Osteoblast (primary cell): ENCODE results near the gene GTF3C4. TPM values are rescaled to one million over a fixed set of nuclear protein-coding genes. Genes with fewer than 3 reads are reported as not detected.

ENCODE experiments used
- DNase-seq: peaks from one replicate; pipeline ENCODE4 v3.0.0; 2011; ENCODE audit warnings: low spot score, mixed read lengths; ENCODE audit not compliant: insufficient read length; ENCODE audit errors: missing footprints
- H2AFZ ChIP-seq: 2 replicates; pipeline ENCODE4 v1.6.0; 2011; ENCODE audit warnings: mild to moderate bottlenecking, low read length
- H3K27ac ChIP-seq: 2 replicates; pipeline ENCODE4 v1.5.1; 2011; ENCODE audit warnings: mild to moderate bottlenecking, low read depth, low read length, moderate library complexity
- H3K27me3 ChIP-seq: 2 replicates; pipeline ENCODE4 v1.6.0; 2012; ENCODE audit warnings: mild to moderate bottlenecking, control low read depth, inconsistent platforms, low read length, moderate library complexity; ENCODE audit not compliant: insufficient read depth
- H3K36me3 ChIP-seq: 2 replicates; pipeline ENCODE4 v1.5.1; 2011; ENCODE audit warnings: mild to moderate bottlenecking, low read length, control low read depth, moderate library complexity; ENCODE audit not compliant: insufficient read depth
- H3K4me1 ChIP-seq: 2 replicates; pipeline ENCODE4 v1.5.1; 2011; ENCODE audit warnings: mild to moderate bottlenecking, low read length, control low read depth, moderate library complexity; ENCODE audit not compliant: insufficient read depth
- H3K4me2 ChIP-seq: 2 replicates; pipeline ENCODE4 v1.6.0; 2011; ENCODE audit warnings: mild to moderate bottlenecking, low read length; ENCODE audit not compliant: insufficient read depth
- H3K4me3 ChIP-seq: fragments of 200-600 bp; sonication (generic); 3 replicates; pipeline ENCODE4 v1.5.1; 2012; ENCODE audit warnings: mild to moderate bottlenecking, low read length, inconsistent platforms; ENCODE audit not compliant: insufficient read depth
- H3K79me2 ChIP-seq: 2 replicates; pipeline ENCODE4 v1.6.0; 2012; ENCODE audit warnings: mild to moderate bottlenecking, low read length, control low read depth, inconsistent platforms; ENCODE audit not compliant: insufficient read depth
- H3K9me3 ChIP-seq: 2 replicates; pipeline ENCODE4 v1.5.1; 2011; ENCODE audit warnings: low read depth, low read length, control low read depth
- H4K20me1 ChIP-seq: 2 replicates; pipeline ENCODE4 v1.6.0; 2012; ENCODE audit warnings: mild to moderate bottlenecking, low read length, control low read depth; ENCODE audit not compliant: insufficient read depth
- CTCF ChIP-seq: IDR thresholded peaks from 2 replicates; pipeline ENCODE4 v1.5.1; 2011; ENCODE audit warnings: mild to moderate bottlenecking, low read depth, low read length, moderate library complexity; ENCODE audit errors: extremely low read depth
- total RNA-seq: library from RNA; depleted of rRNA; stranded (reverse); fragments of >200 nt; gene quantifications from 2 replicates; pipeline ENCODE4 v1.2.3, GENCODE V29; 2012

Gene GTF3C4
- total RNA-seq, 1 donor = 21.7 TPM

- Histone ChIP-seq H3K36me3 (no peaks in the 10 kb centered on the region), H3K27ac (no peak overlapping the region), H3K79me2 (no peaks in the 10 kb centered on the region), H3K9me3 (no peaks in the 10 kb centered on the region), H2AFZ (no peak overlapping the region), H3K4me3 (no peak overlapping the region), H3K27me3 (peaks cover 14% of the 10 kb centered on the region), H3K4me1 (no peaks in the 10 kb centered on the region), H4K20me1 (no peaks in the 10 kb centered on the region), H3K4me2 (no peak overlapping the region)
- no peak for DNase-seq
- TF ChIP-seq CTCF = no peak
These were observed 51.4 kb downstream of the GTF3C4 start for GRCh38 chr9:132721661-132722060.

DNA sequence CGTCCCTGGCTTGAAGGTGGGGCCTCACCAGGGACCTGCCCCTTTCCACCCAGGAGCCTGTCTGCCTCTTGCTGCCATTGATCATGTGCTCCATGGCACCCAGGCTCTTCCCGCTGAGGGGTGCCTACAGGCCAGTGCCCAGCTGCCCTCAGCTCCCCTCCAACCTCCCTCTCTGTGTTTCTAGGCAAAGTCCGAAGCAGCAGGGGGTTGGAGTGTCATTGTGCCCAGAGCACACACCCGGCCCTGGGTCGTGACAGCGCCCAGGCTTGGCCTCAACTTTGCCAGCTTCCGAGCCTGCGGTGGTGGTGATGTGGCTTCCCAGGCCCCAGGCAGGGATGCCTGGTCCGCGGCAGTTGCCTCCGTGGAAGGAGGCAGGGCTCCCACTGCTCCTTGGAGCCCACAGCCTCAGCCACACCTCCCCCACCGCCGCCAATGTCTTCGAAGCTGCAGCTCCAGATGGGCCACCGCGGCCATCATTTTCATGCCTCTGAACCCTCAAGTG lies 52.4 kb downstream of the GTF3C4 start:
- Histone ChIP-seq H3K79me2 (no peaks in the 10 kb centered on the region), H4K20me1 (no peaks in the 10 kb centered on the region), H3K4me1 (no peaks in the 10 kb centered on the region), H3K36me3 (no peaks in the 10 kb centered on the region), H3K4me3 (no peak overlapping the region), H3K9me3 (no peaks in the 10 kb centered on the region), H3K4me2 (no peak overlapping the region), H3K27me3 (peaks cover 7% of the 10 kb centered on the region), H3K27ac (no peak overlapping the region), H2AFZ (no peak overlapping the region)
- DNase-seq = no peak
- no peak for TF ChIP-seq CTCF

DNA sequence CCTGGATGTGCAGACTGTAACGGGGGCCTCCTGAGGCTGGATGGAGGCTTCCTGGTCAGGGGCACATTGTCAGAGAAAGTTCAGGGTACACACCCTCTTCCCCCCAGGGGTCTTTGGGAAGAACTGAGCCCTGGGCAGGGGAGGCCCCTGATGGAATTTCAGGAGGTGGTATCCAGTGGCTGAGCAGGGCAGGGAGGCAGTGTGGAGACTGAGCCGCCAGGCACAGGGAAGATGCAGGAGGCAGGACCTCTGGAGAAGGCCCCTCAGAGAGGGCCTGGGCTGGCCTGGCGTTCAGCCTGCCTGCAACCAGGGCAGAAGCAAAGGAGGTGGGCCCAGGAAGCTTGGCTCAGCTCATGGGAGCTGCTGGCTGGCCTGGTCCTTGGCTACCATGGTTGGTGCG lies 53.5 kb downstream of the GTF3C4 start:
- H3K4me1 ChIP-seq = no peaks in the 10 kb centered on the region
- DNase-seq = no peak
- no peaks in the 10 kb centered on the region for H4K20me1 ChIP-seq

GRCh38 chr9:132725306-132725705 lies 55.0 kb downstream of the GTF3C4 start:
- Histone ChIP-seq H3K27ac (no peak overlapping the region), H3K4me3 (no peak overlapping the region), H3K36me3 (no peaks in the 10 kb centered on the region), H3K4me1 (no peaks in the 10 kb centered on the region), H4K20me1 (no peaks in the 10 kb centered on the region), H3K27me3 (peaks cover 4% of the 10 kb centered on the region), H3K9me3 (no peaks in the 10 kb centered on the region), H2AFZ (no peak overlapping the region), H3K4me2 (no peak overlapping the region), H3K79me2 (no peaks in the 10 kb centered on the region)
- TF ChIP-seq CTCF = no peak
- no peak for DNase-seq

More for the DNA sequence above, 53.5 kb downstream of the GTF3C4 start:
- H3K27ac ChIP-seq = no peak overlapping the region
- no peak for TF ChIP-seq CTCF
- H3K4me3 ChIP-seq = no peak overlapping the region
- H3K4me2 ChIP-seq = no peak overlapping the region
- no peak overlapping the region for H2AFZ ChIP-seq
- no peaks in the 10 kb centered on the region for H3K9me3 ChIP-seq
- H3K36me3 ChIP-seq = no peaks in the 10 kb centered on the region
- H3K79me2 ChIP-seq = no peaks in the 10 kb centered on the region
- H3K27me3 ChIP-seq = peaks cover 8% of the 10 kb centered on the region
